Progenitor cell of endocrine pancreas (in vitro differentiated cells): ENCODE results near the gene DAB1. TPM values are rescaled to one million over a fixed set of nuclear protein-coding genes. Genes with fewer than 3 reads are reported as not detected.
A peak's percentile ranks its signal among the peaks of the same experiment; 100 is the strongest.

Experiments
- DNase-seq: peaks from one replicate; pipeline ENCODE4 v3.0.0; 2021; ENCODE audit warnings: low spot score; ENCODE audit not compliant: unreplicated experiment
- H3K27ac Mint-ChIP-seq: 2 replicates; pipeline ENCODE4 v1.8.0; 2021; ENCODE audit warnings: mild to moderate bottlenecking, moderate library complexity, mixed read lengths
- H3K27me3 Mint-ChIP-seq: 2 replicates; pipeline ENCODE4 v1.8.0; 2021; ENCODE audit warnings: mixed read lengths
- H3K36me3 Mint-ChIP-seq: 2 replicates; pipeline ENCODE4 v1.8.0; 2022; ENCODE audit warnings: mixed read lengths; ENCODE audit not compliant: insufficient read depth
- H3K4me1 Mint-ChIP-seq: 2 replicates; pipeline ENCODE4 v1.8.0; 2021; ENCODE audit warnings: low read depth, mixed read lengths
- H3K4me3 Mint-ChIP-seq: 2 replicates; pipeline ENCODE4 v1.8.0; 2021; ENCODE audit warnings: low read depth, mild to moderate bottlenecking, moderate library complexity, mixed read lengths
- H3K9me3 Mint-ChIP-seq: 2 replicates; pipeline ENCODE4 v1.8.0; 2021; ENCODE audit warnings: low read depth, mixed read lengths
- total RNA-seq: library from RNA; stranded (reverse); gene quantifications from 2 replicates; pipeline ENCODE4 v1.2.1, GENCODE V29; 2021
- TF ChIP-seq, protein P1 (sequence below): fragments of 200-600 bp; sonication (generic); IDR thresholded peaks from one replicate; pipeline ENCODE4 v1.5.0; 2021; ENCODE audit warnings: antibody characterized with exemption, mild to moderate bottlenecking; ENCODE audit not compliant: unreplicated experiment

Gene DAB1
- total RNA-seq, 1 donor from 2014 or later: 4.8 TPM

DNA sequence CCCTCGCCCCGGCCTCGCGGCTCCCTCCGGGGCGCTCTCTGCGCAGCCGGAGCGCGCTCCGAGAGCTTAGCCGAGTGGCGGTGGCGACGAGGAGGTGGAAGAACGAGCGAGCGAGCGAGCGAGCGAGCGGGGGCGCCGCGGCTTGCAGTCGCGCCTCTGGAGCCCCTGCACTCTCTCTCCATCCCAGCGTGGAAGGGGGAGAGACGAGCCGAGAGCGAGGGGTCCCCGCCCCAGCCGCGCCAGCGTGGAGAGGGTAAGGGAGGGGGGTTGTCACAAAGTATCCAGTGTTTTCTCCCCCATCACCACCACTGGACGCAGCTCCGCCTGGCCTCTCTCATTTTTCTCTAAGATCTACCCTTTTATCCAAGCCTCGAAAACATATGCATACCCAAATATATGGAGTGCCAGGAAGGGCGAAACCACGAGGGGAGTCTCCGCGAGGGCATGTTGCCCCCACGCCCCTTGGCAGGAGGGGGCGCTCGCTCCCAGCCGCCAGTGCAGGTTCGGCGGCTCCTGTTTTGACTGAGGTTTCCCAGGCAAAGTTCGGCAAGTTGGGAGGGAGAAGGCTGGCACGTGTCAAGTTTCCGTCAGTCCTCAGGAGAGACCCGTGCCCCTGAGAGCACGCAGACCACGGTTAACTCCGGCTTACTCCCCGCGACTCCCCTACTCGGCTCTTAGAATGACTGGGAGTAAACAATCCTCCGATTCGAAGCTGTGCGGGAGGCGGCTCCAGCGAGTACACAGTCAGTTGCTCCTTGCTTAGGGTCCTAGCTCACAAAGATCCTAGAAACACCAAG is 569 bp upstream of the DAB1 start:
- no peaks in the 10 kb centered on the region for H3K9me3 Mint-ChIP-seq
- peaks cover 53% of the 10 kb centered on the region for H3K27me3 Mint-ChIP-seq
- TF ChIP-seq, protein P1, sequence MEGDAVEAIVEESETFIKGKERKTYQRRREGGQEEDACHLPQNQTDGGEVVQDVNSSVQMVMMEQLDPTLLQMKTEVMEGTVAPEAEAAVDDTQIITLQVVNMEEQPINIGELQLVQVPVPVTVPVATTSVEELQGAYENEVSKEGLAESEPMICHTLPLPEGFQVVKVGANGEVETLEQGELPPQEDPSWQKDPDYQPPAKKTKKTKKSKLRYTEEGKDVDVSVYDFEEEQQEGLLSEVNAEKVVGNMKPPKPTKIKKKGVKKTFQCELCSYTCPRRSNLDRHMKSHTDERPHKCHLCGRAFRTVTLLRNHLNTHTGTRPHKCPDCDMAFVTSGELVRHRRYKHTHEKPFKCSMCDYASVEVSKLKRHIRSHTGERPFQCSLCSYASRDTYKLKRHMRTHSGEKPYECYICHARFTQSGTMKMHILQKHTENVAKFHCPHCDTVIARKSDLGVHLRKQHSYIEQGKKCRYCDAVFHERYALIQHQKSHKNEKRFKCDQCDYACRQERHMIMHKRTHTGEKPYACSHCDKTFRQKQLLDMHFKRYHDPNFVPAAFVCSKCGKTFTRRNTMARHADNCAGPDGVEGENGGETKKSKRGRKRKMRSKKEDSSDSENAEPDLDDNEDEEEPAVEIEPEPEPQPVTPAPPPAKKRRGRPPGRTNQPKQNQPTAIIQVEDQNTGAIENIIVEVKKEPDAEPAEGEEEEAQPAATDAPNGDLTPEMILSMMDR: peak; percentile 84
- H3K27ac Mint-ChIP-seq: peak overlapping the region; percentile 84
- H3K36me3 Mint-ChIP-seq: no peaks in the 10 kb centered on the region
- peaks cover 10% of the 10 kb centered on the region for H3K4me1 Mint-ChIP-seq
- H3K4me3 Mint-ChIP-seq: peak overlapping the region; percentile 75
- peak; percentile 57 for DNase-seq

- H3K4me1 Mint-ChIP-seq: peaks cover 10% of the 10 kb centered on the region
- H3K9me3 Mint-ChIP-seq: no peaks in the 10 kb centered on the region
- H3K27ac Mint-ChIP-seq: peak overlapping the region; percentile 91
- DNase-seq: peak; percentile 11
- H3K27me3 Mint-ChIP-seq: peaks cover 54% of the 10 kb centered on the region
- H3K4me3 Mint-ChIP-seq: peak overlapping the region; percentile 81
- no peaks in the 10 kb centered on the region for H3K36me3 Mint-ChIP-seq
- TF ChIP-seq, protein P1: no peak
Observed at GRCh38 chr1:57423135-57423655, 665 bp downstream of the DAB1 start.

DNA sequence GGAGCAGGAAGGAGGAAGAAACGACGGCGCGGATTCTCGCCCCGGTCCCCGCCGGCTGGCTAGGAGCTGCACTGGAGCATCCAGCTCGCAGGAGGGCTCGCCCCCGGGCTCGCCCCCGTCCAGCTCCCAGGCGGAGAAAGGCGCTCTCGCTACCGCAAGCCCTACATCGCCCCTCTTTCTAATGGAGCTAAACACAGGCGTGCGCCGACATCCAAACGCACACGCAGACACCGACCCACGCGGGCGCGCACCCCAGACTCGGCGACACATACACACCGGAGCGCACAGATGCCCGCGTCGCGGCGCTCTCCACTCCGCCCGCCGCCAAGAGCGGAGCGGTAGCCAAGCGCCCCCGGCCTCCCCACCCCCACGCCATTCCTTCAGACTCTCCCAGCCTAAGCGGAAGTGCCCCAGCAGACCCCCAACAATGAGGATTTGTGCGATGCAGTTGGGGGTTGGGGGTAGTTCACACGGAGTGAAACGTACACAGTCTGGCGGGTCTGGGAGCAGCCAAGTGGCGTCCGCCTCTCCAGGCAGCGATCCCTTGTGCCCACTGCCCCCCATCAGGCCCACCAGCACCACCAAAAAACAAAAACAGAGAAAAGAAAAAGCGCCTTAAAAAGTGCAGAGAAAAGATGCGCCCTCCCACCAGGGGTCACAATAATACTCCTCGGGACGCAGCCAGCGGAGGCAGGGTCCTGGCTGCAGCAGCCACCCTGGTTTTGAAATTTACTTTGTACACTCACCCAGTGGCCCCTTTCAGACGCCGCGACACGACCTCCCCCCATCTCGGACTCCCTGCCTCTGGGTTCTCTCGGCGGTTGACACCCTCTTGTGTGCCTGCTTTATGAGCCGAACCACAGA is 1.4 kb downstream of the DAB1 start:
- Mint-ChIP-seq H3K36me3 (no peaks in the 10 kb centered on the region), H3K4me3 (peak overlapping the region; percentile 81), H3K4me1 (peaks cover 12% of the 10 kb centered on the region), H3K9me3 (no peaks in the 10 kb centered on the region), H3K27ac (peak overlapping the region; percentile 91), H3K27me3 (peaks cover 56% of the 10 kb centered on the region)
- DNase-seq: peak; percentile 34
- TF ChIP-seq, protein P1: peak; percentile 36

GRCh38 chr1:57421806-57422205 is 2.1 kb downstream of the DAB1 start:
- no peaks in the 10 kb centered on the region for H3K36me3 Mint-ChIP-seq
- no peaks in the 10 kb centered on the region for H3K9me3 Mint-ChIP-seq
- H3K27ac Mint-ChIP-seq: no peak overlapping the region

More at GRCh38 chr1:57421806-57422205, 2.1 kb downstream of the DAB1 start:
- TF ChIP-seq, protein P1: no peak
- no peak for DNase-seq
- H3K4me1 Mint-ChIP-seq: peaks cover 12% of the 10 kb centered on the region
- peaks cover 56% of the 10 kb centered on the region for H3K27me3 Mint-ChIP-seq
- H3K4me3 Mint-ChIP-seq: peak overlapping the region; percentile 81
